Mesendoderm (in vitro differentiated cells): ENCODE data around the gene PSKH1.

Source experiments
- DNase-seq: peaks from one replicate; pipeline ENCODE4 v3.0.0; 2013
- H2AK5ac ChIP-seq: 2 replicates; pipeline ENCODE4 v1.6.1; 2013; ENCODE audit warnings: low read length, inconsistent platforms
- H2BK120ac ChIP-seq: 2 replicates; pipeline ENCODE4 v1.6.1; 2013; ENCODE audit warnings: low read depth, mild to moderate bottlenecking, low read length, moderate library complexity, mixed read lengths
- H2BK15ac ChIP-seq: replicated peaks from 2 replicates; pipeline ENCODE4 v1.6.1; 2013; ENCODE audit warnings: low read depth, mild to moderate bottlenecking, moderate library complexity
- H2BK5ac ChIP-seq: 2 replicates; pipeline ENCODE4 v1.6.1; 2013; ENCODE audit warnings: low read length, inconsistent platforms
- H3K18ac ChIP-seq: 2 replicates; pipeline ENCODE4 v1.6.1; 2013; ENCODE audit warnings: mild to moderate bottlenecking, low read length, mixed read lengths
- H3K23ac ChIP-seq: one replicate; pipeline ENCODE4 v1.6.1; 2013; ENCODE audit warnings: low read length
- H3K27ac ChIP-seq: 2 replicates; pipeline ENCODE4 v1.5.1; 2013; ENCODE audit warnings: low read depth, mild to moderate bottlenecking, inconsistent platforms, low read length, moderate library complexity
- H3K27me3 ChIP-seq: 2 replicates; pipeline ENCODE4 v1.6.1; 2013; ENCODE audit warnings: low read length, control low read depth, mild to moderate bottlenecking, inconsistent platforms; ENCODE audit not compliant: insufficient read depth, poor library complexity
- H3K36me3 ChIP-seq: 2 replicates; pipeline ENCODE4 v1.6.1; 2013; ENCODE audit warnings: low read length, inconsistent platforms; ENCODE audit not compliant: control insufficient read depth, insufficient read depth
- H3K4ac ChIP-seq: one replicate; pipeline ENCODE4 v1.6.1; 2013; ENCODE audit warnings: low read depth, mild to moderate bottlenecking, low read length, moderate library complexity
- H3K4me1 ChIP-seq: 2 replicates; pipeline ENCODE4 v1.6.1; 2013; ENCODE audit warnings: low read depth, low read length, inconsistent platforms; ENCODE audit not compliant: control insufficient read depth
- H3K4me2 ChIP-seq: 2 replicates; pipeline ENCODE4 v1.6.1; 2013; ENCODE audit warnings: low read length
- H3K4me3 ChIP-seq: 2 replicates; pipeline ENCODE4 v1.5.1; 2013; ENCODE audit warnings: mild to moderate bottlenecking, low read length
- H3K56ac ChIP-seq: one replicate; pipeline ENCODE4 v1.6.1; 2013; ENCODE audit warnings: low read length
- H3K79me1 ChIP-seq: 2 replicates; pipeline ENCODE4 v1.6.1; 2013; ENCODE audit warnings: low read length, inconsistent platforms
- H3K79me2 ChIP-seq: 2 replicates; pipeline ENCODE4 v1.6.1; 2013; ENCODE audit warnings: mild to moderate bottlenecking, low read length; ENCODE audit not compliant: control insufficient read depth, insufficient read depth
- H3K9ac ChIP-seq: 2 replicates; pipeline ENCODE4 v1.6.1; 2013; ENCODE audit warnings: low read length, inconsistent platforms
- H4K5ac ChIP-seq: one replicate; pipeline ENCODE4 v1.6.1; 2013; ENCODE audit warnings: low read length
- H4K8ac ChIP-seq: one replicate; pipeline ENCODE4 v1.6.1; 2013; ENCODE audit warnings: low read depth, mild to moderate bottlenecking, control low read depth, low read length, moderate library complexity
- WGBS: extraction: QIAGEN DNeasy Blood & Tissue Kit; methylation state at CpG from one replicate; pipeline ENCODE4 v1.1.7; 2013; ENCODE audit warnings: low lambda C conversion rate, missing lambda C conversion rate; ENCODE audit not compliant: insufficient coverage; ENCODE audit errors: extremely low coverage; 5-methylcytosine and 5-hydroxymethylcytosine counted together

The PSKH1 gene

GRCh38 chr16:67959536-67960329 is 66.7 kb downstream of the PSKH1 start:
- no peak for DNase-seq
- H2BK120ac ChIP-seq, result no peak overlapping the region
- peaks cover 12% of the 10 kb centered on the region for H3K36me3 ChIP-seq
- no peak overlapping the region for H3K4me2 ChIP-seq
- whole genome bisulfite sequencing, result no CpG with 5 or more reads among the region's 11 CpGs
- no peak overlapping the region for H3K18ac ChIP-seq
- H3K79me1 ChIP-seq, result peaks cover 3% of the 10 kb centered on the region
- no peak overlapping the region for H2AK5ac ChIP-seq
- H3K56ac ChIP-seq, result no peak overlapping the region
- H4K5ac ChIP-seq, result no peak overlapping the region
- no peak overlapping the region for H3K27ac ChIP-seq
- H2BK5ac ChIP-seq, result no peak overlapping the region
- H3K27me3 ChIP-seq, result no peaks in the 10 kb centered on the region
- H3K4me1 ChIP-seq, result no peaks in the 10 kb centered on the region
- no peak overlapping the region for H4K8ac ChIP-seq
- no peak overlapping the region for H2BK15ac ChIP-seq
- H3K4ac ChIP-seq, result no peak overlapping the region
- no peak overlapping the region for H3K23ac ChIP-seq
- H3K4me3 ChIP-seq, result no peak overlapping the region
- H3K9ac ChIP-seq, result no peak overlapping the region
- no peaks in the 10 kb centered on the region for H3K79me2 ChIP-seq

GRCh38 chr16:67961551-67961957 is 68.5 kb downstream of the PSKH1 start:
- Histone ChIP-seq H4K5ac (no peak overlapping the region), H3K36me3 (peaks cover 11% of the 10 kb centered on the region), H3K4ac (no peak overlapping the region), H3K23ac (no peak overlapping the region), H3K4me1 (peaks cover 3% of the 10 kb centered on the region), H3K18ac (no peak overlapping the region), H3K4me3 (no peak overlapping the region), H2BK5ac (no peak overlapping the region), H3K27me3 (no peaks in the 10 kb centered on the region), H2AK5ac (no peak overlapping the region), H2BK15ac (no peak overlapping the region), H3K56ac (no peak overlapping the region), H3K9ac (no peak overlapping the region), H2BK120ac (no peak overlapping the region), H3K27ac (no peak overlapping the region), H3K4me2 (no peak overlapping the region), H4K8ac (no peak overlapping the region), H3K79me1 (peaks cover 12% of the 10 kb centered on the region), H3K79me2 (peaks cover 6% of the 10 kb centered on the region)
- DNase-seq, result no peak
- no CpG with 5 or more reads among the region's 13 CpGs for WGBS

GRCh38 chr16:67962135-67962534 is 69.1 kb downstream of the PSKH1 start:
- no peak overlapping the region for H3K9ac ChIP-seq
- no peak overlapping the region for H3K56ac ChIP-seq
- H2BK15ac ChIP-seq, result no peak overlapping the region
- no peak overlapping the region for H3K4me3 ChIP-seq
- no peak overlapping the region for H3K4me2 ChIP-seq
- no peak overlapping the region for H2BK5ac ChIP-seq
- no peak for DNase-seq
- no peak overlapping the region for H3K23ac ChIP-seq
- peaks cover 17% of the 10 kb centered on the region for H3K79me1 ChIP-seq
- H2BK120ac ChIP-seq, result no peak overlapping the region
- H2AK5ac ChIP-seq, result no peak overlapping the region
- no peak overlapping the region for H3K4ac ChIP-seq
- no peaks in the 10 kb centered on the region for H3K27me3 ChIP-seq
- no peak overlapping the region for H4K5ac ChIP-seq
- H3K4me1 ChIP-seq, result peaks cover 8% of the 10 kb centered on the region
- H3K79me2 ChIP-seq, result peaks cover 11% of the 10 kb centered on the region
- H3K36me3 ChIP-seq, result peaks cover 11% of the 10 kb centered on the region
- H3K27ac ChIP-seq, result no peak overlapping the region
- no CpG with 5 or more reads among the region's 8 CpGs for WGBS
- H3K18ac ChIP-seq, result no peak overlapping the region
- H4K8ac ChIP-seq, result no peak overlapping the region

GRCh38 chr16:67963292-67963661 is 70.2 kb downstream of the PSKH1 start:
- H2AK5ac ChIP-seq, result no peak overlapping the region
- no peak overlapping the region for H3K27ac ChIP-seq
- peaks cover 24% of the 10 kb centered on the region for H3K79me1 ChIP-seq
- peaks cover 8% of the 10 kb centered on the region for H3K4me1 ChIP-seq
- no peak overlapping the region for H3K18ac ChIP-seq
- no peak for DNase-seq
- H3K27me3 ChIP-seq, result no peaks in the 10 kb centered on the region
- no peak overlapping the region for H3K56ac ChIP-seq
- H3K9ac ChIP-seq, result no peak overlapping the region
- no CpG with 5 or more reads among the region's 2 CpGs for WGBS
- H3K79me2 ChIP-seq, result peaks cover 18% of the 10 kb centered on the region
- H3K4me2 ChIP-seq, result no peak overlapping the region
- no peak overlapping the region for H2BK5ac ChIP-seq
- H2BK120ac ChIP-seq, result no peak overlapping the region
- H3K4me3 ChIP-seq, result no peak overlapping the region
- peaks cover 11% of the 10 kb centered on the region for H3K36me3 ChIP-seq
- H4K5ac ChIP-seq, result no peak overlapping the region
- H2BK15ac ChIP-seq, result no peak overlapping the region
- H3K23ac ChIP-seq, result no peak overlapping the region
- no peak overlapping the region for H4K8ac ChIP-seq
- no peak overlapping the region for H3K4ac ChIP-seq

GRCh38 chr16:67963662-67964321 is 70.7 kb downstream of the PSKH1 start:
- peak; percentile 29 for DNase-seq
- no peak overlapping the region for H4K5ac ChIP-seq

More at GRCh38 chr16:67963662-67964321, 70.7 kb downstream of the PSKH1 start:
- Histone ChIP-seq H2AK5ac (no peak overlapping the region), H3K4me3 (no peak overlapping the region), H3K18ac (no peak overlapping the region), H2BK120ac (no peak overlapping the region), H2BK5ac (no peak overlapping the region), H3K79me2 (peaks cover 18% of the 10 kb centered on the region), H3K4me1 (peaks cover 8% of the 10 kb centered on the region), H3K79me1 (peaks cover 24% of the 10 kb centered on the region), H3K27ac (no peak overlapping the region), H3K9ac (no peak overlapping the region), H3K27me3 (no peaks in the 10 kb centered on the region), H2BK15ac (no peak overlapping the region), H3K4me2 (no peak overlapping the region), H3K23ac (no peak overlapping the region), H3K36me3 (peaks cover 11% of the 10 kb centered on the region), H3K4ac (no peak overlapping the region), H3K56ac (no peak overlapping the region), H4K8ac (no peak overlapping the region)
- no CpG with 5 or more reads among the region's 32 CpGs for WGBS
